ENCODE data around the gene TEX44.

Gene TEX44

DNA sequence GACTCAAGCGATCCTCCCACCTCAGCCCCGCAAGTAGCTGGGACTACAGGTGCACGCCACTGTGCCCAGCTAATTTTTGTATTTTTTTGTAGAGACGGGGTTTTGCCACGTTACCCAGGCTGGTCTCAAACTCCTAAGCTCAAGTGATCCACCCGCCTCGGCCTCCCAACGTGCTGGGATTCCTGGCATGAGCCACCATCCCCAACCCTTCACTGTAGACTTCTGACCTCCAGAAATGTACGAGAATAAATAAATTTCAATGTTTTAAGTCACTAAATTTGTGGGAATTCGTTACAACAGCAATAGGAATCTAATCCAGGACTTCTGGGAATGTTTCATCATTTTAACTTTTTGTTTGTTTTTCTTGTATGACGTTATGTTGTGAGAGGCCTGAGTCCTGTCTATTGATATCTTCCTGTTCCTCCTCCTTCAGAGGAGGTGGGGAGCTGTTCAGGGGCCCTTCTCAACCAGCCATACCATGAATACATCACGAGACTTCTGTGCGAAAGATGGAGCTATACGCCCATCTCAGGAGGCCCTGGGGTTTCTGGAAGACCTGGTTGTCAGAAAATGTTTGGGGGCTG is 40.0 kb downstream of the TEX44 start:
- no peak overlapping the region for H3K4me2 ChIP-seq (ENCODE audit: low read depth, low read length, poor library complexity, severe bottlenecking)
- no peaks in the 10 kb centered on the region for H3K9me2 ChIP-seq (replicated peaks; ENCODE audit: insufficient read depth, low read length)
- no peaks in the 10 kb centered on the region for H3K27me3 ChIP-seq (ENCODE audit: low read length)
- no peak overlapping the region for H3K27ac ChIP-seq (ENCODE audit: low read depth, low read length)
- H3K4me3 ChIP-seq (ENCODE audit: insufficient read depth, low read length, poor library complexity, severe bottlenecking), result no peak overlapping the region
- H3F3A ChIP-seq (ENCODE audit: insufficient read depth), result peaks cover 5% of the 10 kb centered on the region
- no peaks in the 10 kb centered on the region for H4K20me1 ChIP-seq (ENCODE audit: low read depth, low read length)
- no peak overlapping the region for H2AFZ ChIP-seq (ENCODE audit: low read depth, low read length, severe bottlenecking)
- TF ChIP-seq, protein P1, sequence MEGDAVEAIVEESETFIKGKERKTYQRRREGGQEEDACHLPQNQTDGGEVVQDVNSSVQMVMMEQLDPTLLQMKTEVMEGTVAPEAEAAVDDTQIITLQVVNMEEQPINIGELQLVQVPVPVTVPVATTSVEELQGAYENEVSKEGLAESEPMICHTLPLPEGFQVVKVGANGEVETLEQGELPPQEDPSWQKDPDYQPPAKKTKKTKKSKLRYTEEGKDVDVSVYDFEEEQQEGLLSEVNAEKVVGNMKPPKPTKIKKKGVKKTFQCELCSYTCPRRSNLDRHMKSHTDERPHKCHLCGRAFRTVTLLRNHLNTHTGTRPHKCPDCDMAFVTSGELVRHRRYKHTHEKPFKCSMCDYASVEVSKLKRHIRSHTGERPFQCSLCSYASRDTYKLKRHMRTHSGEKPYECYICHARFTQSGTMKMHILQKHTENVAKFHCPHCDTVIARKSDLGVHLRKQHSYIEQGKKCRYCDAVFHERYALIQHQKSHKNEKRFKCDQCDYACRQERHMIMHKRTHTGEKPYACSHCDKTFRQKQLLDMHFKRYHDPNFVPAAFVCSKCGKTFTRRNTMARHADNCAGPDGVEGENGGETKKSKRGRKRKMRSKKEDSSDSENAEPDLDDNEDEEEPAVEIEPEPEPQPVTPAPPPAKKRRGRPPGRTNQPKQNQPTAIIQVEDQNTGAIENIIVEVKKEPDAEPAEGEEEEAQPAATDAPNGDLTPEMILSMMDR (IDR thresholded peaks at IDR 0.05; ENCODE audit: insufficient read depth, low read length, poor library complexity, severe bottlenecking), result no peak
- no peak for TF ChIP-seq EZH2phosphoT487 (conservative IDR thresholded peaks at IDR 0.05; ENCODE audit: low read length)
- H3K9me3 ChIP-seq (ENCODE audit: insufficient read depth, low read length), result no peaks in the 10 kb centered on the region
- no peaks in the 10 kb centered on the region for H3K36me3 ChIP-seq (ENCODE audit: low read length)
- no peak overlapping the region for H3K9ac ChIP-seq (ENCODE audit: low read length)
- H3K79me2 ChIP-seq (ENCODE audit: insufficient read depth, low read length), result no peaks in the 10 kb centered on the region

DNA sequence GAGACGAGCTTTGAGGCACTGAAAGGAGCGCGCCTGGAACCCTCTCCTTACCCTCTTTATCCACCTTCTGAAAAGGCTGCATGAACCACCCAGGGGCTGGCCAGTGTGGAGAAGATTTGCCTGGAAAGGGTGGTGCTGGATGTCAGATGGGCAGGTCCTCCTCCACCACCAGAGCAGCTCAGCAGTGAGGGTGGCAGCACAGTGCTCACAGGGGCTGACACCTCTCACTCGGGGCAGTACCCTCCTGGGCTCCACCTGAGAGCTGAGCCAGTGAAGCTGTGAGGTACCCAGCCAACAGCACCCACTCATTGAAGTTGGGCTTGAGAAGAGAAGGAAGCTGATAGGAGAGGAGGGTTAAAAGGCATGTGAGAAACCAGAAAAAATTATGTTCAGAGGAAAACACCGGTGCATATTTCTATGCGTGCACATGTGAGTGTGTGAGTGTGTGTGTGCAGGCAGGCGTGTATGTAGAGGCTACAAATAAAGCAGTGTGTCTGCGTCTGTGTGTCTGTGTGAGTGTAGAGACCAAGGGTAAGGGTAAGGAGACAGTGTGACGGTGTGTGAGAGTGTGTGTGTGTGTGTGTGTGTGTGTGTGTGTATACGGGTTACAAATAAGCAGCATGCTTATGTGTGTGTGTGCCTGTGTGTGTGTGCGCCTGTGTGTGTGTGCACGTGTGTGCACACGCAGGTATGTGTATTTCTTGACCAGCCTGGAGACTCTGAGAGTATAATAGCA is 40.7 kb downstream of the TEX44 start:
- H3K9me2 ChIP-seq (replicated peaks; ENCODE audit: insufficient read depth, low read length), result no peaks in the 10 kb centered on the region
- H3F3A ChIP-seq (ENCODE audit: insufficient read depth), result peaks cover 5% of the 10 kb centered on the region
- no peaks in the 10 kb centered on the region for H3K27me3 ChIP-seq (ENCODE audit: low read length)
- no peaks in the 10 kb centered on the region for H3K36me3 ChIP-seq (ENCODE audit: low read length)
- H3K4me2 ChIP-seq (ENCODE audit: low read depth, low read length, poor library complexity, severe bottlenecking), result no peak overlapping the region
- no peaks in the 10 kb centered on the region for H3K9me3 ChIP-seq (ENCODE audit: insufficient read depth, low read length)
- H3K27ac ChIP-seq (ENCODE audit: low read depth, low read length), result no peak overlapping the region
- H2AFZ ChIP-seq (ENCODE audit: low read depth, low read length, severe bottlenecking), result no peak overlapping the region
- no peak overlapping the region for H3K9ac ChIP-seq (ENCODE audit: low read length)
- TF ChIP-seq EZH2phosphoT487 (conservative IDR thresholded peaks at IDR 0.05; ENCODE audit: low read length), result no peak
- TF ChIP-seq, protein P1 (IDR thresholded peaks at IDR 0.05; ENCODE audit: insufficient read depth, low read length, poor library complexity, severe bottlenecking), result no peak
- no peak overlapping the region for H3K4me3 ChIP-seq (ENCODE audit: insufficient read depth, low read length, poor library complexity, severe bottlenecking)
- H4K20me1 ChIP-seq (ENCODE audit: low read depth, low read length), result no peaks in the 10 kb centered on the region
- H3K79me2 ChIP-seq (ENCODE audit: insufficient read depth, low read length), result no peaks in the 10 kb centered on the region

DNA sequence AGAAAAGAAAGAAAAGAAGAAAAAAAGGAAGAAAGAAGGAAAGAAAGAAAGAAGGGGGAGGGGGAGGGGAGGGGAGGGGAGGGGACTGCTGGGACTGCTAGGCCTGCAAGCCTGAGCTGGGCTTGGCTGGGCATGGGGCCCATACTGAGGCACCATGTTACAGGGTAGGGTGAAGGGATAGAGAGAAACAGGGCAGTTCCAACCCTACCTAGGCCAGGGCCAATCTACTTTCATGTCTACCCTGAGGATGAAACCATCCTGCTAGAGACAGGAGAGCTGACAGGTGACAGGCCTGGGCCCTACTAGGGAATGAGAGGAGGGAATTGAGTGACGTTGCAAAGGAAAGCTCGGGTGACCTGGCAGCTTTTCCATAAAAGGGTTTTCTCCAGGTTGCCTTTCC is 41.7 kb downstream of the TEX44 start:
- Histone ChIP-seq H3K79me2 (ENCODE audit: insufficient read depth, low read length) (no peaks in the 10 kb centered on the region), H3K9me3 (ENCODE audit: insufficient read depth, low read length) (no peaks in the 10 kb centered on the region), H3K9me2 (replicated peaks; ENCODE audit: insufficient read depth, low read length) (no peaks in the 10 kb centered on the region), H3K9ac (ENCODE audit: low read length) (no peak overlapping the region), H3K4me3 (ENCODE audit: insufficient read depth, low read length, poor library complexity, severe bottlenecking) (no peak overlapping the region), H3F3A (ENCODE audit: insufficient read depth) (peaks cover 5% of the 10 kb centered on the region), H4K20me1 (ENCODE audit: low read depth, low read length) (no peaks in the 10 kb centered on the region), H3K4me2 (ENCODE audit: low read depth, low read length, poor library complexity, severe bottlenecking) (no peak overlapping the region), H2AFZ (ENCODE audit: low read depth, low read length, severe bottlenecking) (no peak overlapping the region), H3K36me3 (ENCODE audit: low read length) (no peaks in the 10 kb centered on the region), H3K27ac (ENCODE audit: low read depth, low read length) (no peak overlapping the region), H3K27me3 (ENCODE audit: low read length) (no peaks in the 10 kb centered on the region)
- TF ChIP-seq, protein P1 (IDR thresholded peaks at IDR 0.05; ENCODE audit: insufficient read depth, low read length, poor library complexity, severe bottlenecking), result no peak
- no peak for TF ChIP-seq EZH2phosphoT487 (conservative IDR thresholded peaks at IDR 0.05; ENCODE audit: low read length)
